Measurements from ENCODE around the gene DACH1.

DACH1 gene

DNA sequence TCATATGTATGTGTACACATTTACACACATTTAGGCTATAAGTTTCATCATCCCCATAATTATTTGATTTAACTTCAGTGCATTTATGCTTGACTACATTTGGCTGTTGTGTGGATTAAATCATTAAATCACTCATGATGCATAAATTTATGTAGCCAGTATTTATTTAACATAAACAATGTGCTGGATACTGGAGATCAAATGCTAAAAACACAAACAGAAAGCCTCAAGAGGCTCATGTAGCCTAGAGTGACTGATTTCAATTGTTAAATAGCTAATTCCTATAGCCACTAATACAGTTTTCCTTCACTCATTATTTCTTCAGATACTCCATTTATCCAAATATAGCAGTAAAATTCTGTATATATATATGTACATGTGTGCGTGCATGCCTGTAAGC, 376.0 kb downstream of the DACH1 start:
- no peak for ATAC-seq
- TF ChIP-seq ZFP30 (CRISPR knock-in tag; IDR thresholded peaks at IDR 0.05), result no peak
- TF ChIP-seq ZNF8 (CRISPR knock-in tag; IDR thresholded peaks at IDR 0.05), result no peak
- TF ChIP-seq TOX (CRISPR knock-in tag; IDR thresholded peaks at IDR 0.05; ENCODE audit: borderline replicate concordance), result no peak
- TF ChIP-seq TCF4 (CRISPR knock-in tag; IDR thresholded peaks at IDR 0.05; ENCODE audit: borderline replicate concordance), result no peak
- TF ChIP-seq OSR1 (CRISPR knock-in tag; IDR thresholded peaks at IDR 0.05), result no peak
- TF ChIP-seq ZNF565 (CRISPR knock-in tag; conservative IDR thresholded peaks at IDR 0.05; ENCODE audit: low read depth), result no peak

DNA sequence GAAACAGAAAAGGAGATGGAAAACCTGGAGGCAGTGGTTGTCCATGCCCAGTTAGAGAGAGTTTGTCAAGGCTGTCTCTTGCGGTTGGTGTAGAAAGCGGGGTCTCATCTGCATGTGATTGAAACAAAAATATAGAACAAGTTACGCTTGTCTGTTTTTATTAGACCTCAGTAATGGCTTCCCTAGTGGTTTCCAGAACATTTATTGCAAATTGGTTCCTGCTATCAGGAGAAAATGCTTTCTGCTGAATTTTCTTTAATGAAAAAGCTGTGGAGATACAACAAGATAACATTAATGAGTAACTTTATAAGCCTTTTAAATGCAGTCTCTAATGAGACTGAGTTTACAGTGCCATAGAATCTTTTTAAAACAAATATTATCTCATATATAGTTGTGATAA, 378.0 kb downstream of the DACH1 start:
- ATAC-seq, result no peak
- TF ChIP-seq SNAI2 (CRISPR knock-in tag; IDR thresholded peaks at IDR 0.05), result no peak
- no peak for TF ChIP-seq RARB (CRISPR knock-in tag; IDR thresholded peaks at IDR 0.05)
- no peak for TF ChIP-seq ZFP30 (CRISPR knock-in tag; IDR thresholded peaks at IDR 0.05)
- TF ChIP-seq ZNF565 (CRISPR knock-in tag; conservative IDR thresholded peaks at IDR 0.05; ENCODE audit: low read depth), result no peak
- no peak for TF ChIP-seq TOX (CRISPR knock-in tag; IDR thresholded peaks at IDR 0.05; ENCODE audit: borderline replicate concordance)
- no peak for TF ChIP-seq GLIS3 (CRISPR knock-in tag; IDR thresholded peaks at IDR 0.05)
- TF ChIP-seq ZFP3 (CRISPR knock-in tag; IDR thresholded peaks at IDR 0.05), result no peak
- TF ChIP-seq ESRRG (CRISPR knock-in tag; IDR thresholded peaks at IDR 0.05), result no peak

DNA sequence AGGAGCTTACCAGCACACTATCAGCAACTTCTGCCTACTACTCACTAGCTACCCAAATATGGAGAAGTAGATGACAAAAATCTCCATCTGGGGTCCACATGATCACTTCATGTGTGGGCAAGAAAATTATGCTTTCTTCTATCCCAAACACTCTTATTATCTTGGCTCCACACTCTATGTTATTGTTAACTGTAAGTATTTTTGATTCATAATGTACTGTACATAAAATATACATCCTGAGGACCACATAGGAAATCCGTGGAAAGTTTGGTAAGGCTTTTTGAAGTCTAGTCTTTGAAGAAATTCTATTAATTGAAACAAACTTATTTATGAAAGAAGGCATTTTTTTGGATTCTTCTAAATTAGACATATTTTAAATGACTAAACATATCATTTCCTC, 378.8 kb downstream of the DACH1 start:
- no peak for ATAC-seq
- TF ChIP-seq, protein P1, sequence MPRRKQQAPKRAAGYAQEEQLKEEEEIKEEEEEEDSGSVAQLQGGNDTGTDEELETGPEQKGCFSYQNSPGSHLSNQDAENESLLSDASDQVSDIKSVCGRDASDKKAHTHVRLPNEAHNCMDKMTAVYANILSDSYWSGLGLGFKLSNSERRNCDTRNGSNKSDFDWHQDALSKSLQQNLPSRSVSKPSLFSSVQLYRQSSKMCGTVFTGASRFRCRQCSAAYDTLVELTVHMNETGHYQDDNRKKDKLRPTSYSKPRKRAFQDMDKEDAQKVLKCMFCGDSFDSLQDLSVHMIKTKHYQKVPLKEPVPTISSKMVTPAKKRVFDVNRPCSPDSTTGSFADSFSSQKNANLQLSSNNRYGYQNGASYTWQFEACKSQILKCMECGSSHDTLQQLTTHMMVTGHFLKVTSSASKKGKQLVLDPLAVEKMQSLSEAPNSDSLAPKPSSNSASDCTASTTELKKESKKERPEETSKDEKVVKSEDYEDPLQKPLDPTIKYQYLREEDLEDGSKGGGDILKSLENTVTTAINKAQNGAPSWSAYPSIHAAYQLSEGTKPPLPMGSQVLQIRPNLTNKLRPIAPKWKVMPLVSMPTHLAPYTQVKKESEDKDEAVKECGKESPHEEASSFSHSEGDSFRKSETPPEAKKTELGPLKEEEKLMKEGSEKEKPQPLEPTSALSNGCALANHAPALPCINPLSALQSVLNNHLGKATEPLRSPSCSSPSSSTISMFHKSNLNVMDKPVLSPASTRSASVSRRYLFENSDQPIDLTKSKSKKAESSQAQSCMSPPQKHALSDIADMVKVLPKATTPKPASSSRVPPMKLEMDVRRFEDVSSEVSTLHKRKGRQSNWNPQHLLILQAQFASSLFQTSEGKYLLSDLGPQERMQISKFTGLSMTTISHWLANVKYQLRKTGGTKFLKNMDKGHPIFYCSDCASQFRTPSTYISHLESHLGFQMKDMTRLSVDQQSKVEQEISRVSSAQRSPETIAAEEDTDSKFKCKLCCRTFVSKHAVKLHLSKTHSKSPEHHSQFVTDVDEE (CRISPR knock-in tag; IDR thresholded peaks at IDR 0.05), result no peak
- no peak for TF ChIP-seq ARNTL (CRISPR knock-in tag; IDR thresholded peaks at IDR 0.05; ENCODE audit: borderline replicate concordance, low read depth)
- TF ChIP-seq, protein P2, sequence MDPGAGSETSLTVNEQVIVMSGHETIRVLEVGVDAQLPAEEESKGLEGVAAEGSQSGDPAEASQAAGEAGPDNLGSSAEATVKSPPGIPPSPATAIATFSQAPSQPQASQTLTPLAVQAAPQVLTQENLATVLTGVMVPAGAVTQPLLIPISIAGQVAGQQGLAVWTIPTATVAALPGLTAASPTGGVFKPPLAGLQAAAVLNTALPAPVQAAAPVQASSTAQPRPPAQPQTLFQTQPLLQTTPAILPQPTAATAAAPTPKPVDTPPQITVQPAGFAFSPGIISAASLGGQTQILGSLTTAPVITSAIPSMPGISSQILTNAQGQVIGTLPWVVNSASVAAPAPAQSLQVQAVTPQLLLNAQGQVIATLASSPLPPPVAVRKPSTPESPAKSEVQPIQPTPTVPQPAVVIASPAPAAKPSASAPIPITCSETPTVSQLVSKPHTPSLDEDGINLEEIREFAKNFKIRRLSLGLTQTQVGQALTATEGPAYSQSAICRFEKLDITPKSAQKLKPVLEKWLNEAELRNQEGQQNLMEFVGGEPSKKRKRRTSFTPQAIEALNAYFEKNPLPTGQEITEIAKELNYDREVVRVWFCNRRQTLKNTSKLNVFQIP (CRISPR knock-in tag; IDR thresholded peaks at IDR 0.05; ENCODE audit: borderline replicate concordance, low read depth), result no peak

DNA sequence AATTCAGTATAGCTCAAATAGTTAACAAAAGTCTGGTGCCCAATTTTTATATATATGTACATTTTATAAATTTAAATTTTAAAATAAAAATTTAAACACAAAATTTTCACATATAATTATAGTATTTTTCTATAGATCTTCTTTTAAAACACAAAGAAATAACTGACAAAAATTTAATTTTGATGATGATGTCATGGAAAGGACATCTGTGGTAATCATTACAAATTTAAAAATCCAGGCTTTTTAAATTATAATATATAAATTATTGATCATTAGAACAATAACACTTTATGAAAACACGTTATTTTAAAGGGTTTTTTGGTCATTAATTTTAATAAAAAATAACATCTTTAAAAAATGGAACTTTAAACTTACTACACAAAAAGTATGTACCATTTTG, 381.1 kb downstream of the DACH1 start:
- ATAC-seq, result no peak
- no peak for TF ChIP-seq ARNTL (CRISPR knock-in tag; IDR thresholded peaks at IDR 0.05; ENCODE audit: borderline replicate concordance, low read depth)
- TF ChIP-seq, protein P3, sequence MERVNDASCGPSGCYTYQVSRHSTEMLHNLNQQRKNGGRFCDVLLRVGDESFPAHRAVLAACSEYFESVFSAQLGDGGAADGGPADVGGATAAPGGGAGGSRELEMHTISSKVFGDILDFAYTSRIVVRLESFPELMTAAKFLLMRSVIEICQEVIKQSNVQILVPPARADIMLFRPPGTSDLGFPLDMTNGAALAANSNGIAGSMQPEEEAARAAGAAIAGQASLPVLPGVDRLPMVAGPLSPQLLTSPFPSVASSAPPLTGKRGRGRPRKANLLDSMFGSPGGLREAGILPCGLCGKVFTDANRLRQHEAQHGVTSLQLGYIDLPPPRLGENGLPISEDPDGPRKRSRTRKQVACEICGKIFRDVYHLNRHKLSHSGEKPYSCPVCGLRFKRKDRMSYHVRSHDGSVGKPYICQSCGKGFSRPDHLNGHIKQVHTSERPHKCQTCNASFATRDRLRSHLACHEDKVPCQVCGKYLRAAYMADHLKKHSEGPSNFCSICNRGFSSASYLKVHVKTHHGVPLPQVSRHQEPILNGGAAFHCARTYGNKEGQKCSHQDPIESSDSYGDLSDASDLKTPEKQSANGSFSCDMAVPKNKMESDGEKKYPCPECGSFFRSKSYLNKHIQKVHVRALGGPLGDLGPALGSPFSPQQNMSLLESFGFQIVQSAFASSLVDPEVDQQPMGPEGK (CRISPR knock-in tag; IDR thresholded peaks at IDR 0.05; ENCODE audit: borderline replicate concordance), result no peak
- TF ChIP-seq ZFP3 (CRISPR knock-in tag; IDR thresholded peaks at IDR 0.05), result no peak
- no peak for TF ChIP-seq TOX (CRISPR knock-in tag; IDR thresholded peaks at IDR 0.05; ENCODE audit: borderline replicate concordance)
- no peak for TF ChIP-seq SNAI2 (CRISPR knock-in tag; IDR thresholded peaks at IDR 0.05)
- TF ChIP-seq ZNF70 (CRISPR knock-in tag; IDR thresholded peaks at IDR 0.05), result no peak

DNA sequence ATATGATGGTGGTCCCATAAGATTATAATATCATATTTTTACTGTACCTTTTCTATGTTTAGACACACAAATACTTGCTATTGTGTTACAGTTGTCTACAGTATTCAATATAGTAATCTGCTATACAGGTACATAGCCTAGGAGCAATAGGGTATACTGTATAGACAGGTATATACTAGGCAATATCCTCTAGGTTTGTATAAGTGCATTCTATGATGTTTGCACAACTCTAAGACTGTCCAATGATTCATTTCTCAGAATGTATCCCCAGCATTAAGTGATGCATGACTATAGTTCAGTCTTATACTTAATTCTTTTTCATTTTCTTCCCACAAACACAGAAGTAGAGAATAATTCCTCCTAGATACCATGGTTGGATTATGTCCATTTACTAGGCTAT, 383.3 kb downstream of the DACH1 start:
- no peak for ATAC-seq
- no peak for TF ChIP-seq TOX (CRISPR knock-in tag; IDR thresholded peaks at IDR 0.05; ENCODE audit: borderline replicate concordance)
- TF ChIP-seq, protein P4, sequence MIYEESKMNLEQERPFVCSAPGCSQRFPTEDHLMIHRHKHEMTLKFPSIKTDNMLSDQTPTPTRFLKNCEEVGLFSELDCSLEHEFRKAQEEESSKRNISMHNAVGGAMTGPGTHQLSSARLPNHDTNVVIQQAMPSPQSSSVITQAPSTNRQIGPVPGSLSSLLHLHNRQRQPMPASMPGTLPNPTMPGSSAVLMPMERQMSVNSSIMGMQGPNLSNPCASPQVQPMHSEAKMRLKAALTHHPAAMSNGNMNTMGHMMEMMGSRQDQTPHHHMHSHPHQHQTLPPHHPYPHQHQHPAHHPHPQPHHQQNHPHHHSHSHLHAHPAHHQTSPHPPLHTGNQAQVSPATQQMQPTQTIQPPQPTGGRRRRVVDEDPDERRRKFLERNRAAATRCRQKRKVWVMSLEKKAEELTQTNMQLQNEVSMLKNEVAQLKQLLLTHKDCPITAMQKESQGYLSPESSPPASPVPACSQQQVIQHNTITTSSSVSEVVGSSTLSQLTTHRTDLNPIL (CRISPR knock-in tag; IDR thresholded peaks at IDR 0.05; ENCODE audit: low read depth), result no peak
- TF ChIP-seq ZFP3 (CRISPR knock-in tag; IDR thresholded peaks at IDR 0.05), result no peak
- TF ChIP-seq ZNF70 (CRISPR knock-in tag; IDR thresholded peaks at IDR 0.05), result no peak
- no peak for TF ChIP-seq TCF4 (CRISPR knock-in tag; IDR thresholded peaks at IDR 0.05; ENCODE audit: borderline replicate concordance)
- TF ChIP-seq, protein P1 (CRISPR knock-in tag; IDR thresholded peaks at IDR 0.05), result no peak
- TF ChIP-seq ZFP30 (CRISPR knock-in tag; IDR thresholded peaks at IDR 0.05), result no peak
- no peak for TF ChIP-seq ESRRG (CRISPR knock-in tag; IDR thresholded peaks at IDR 0.05)
- no peak for TF ChIP-seq RARB (CRISPR knock-in tag; IDR thresholded peaks at IDR 0.05)
- TF ChIP-seq CSDC2 (CRISPR knock-in tag; IDR thresholded peaks at IDR 0.05), result no peak
- no peak for TF ChIP-seq BACH2 (CRISPR knock-in tag; IDR thresholded peaks at IDR 0.05; ENCODE audit: borderline replicate concordance)
- TF ChIP-seq, protein P2 (CRISPR knock-in tag; IDR thresholded peaks at IDR 0.05; ENCODE audit: borderline replicate concordance, low read depth), result no peak
- TF ChIP-seq ARNTL (CRISPR knock-in tag; IDR thresholded peaks at IDR 0.05; ENCODE audit: borderline replicate concordance, low read depth), result no peak
- no peak for TF ChIP-seq ZNF8 (CRISPR knock-in tag; IDR thresholded peaks at IDR 0.05)
- TF ChIP-seq PPARA (CRISPR knock-in tag; IDR thresholded peaks at IDR 0.05; ENCODE audit: borderline replicate concordance), result no peak

Data from SK-N-SH treated with all-trans-retinoic acid at 6 μM for 48 hours (cell line).